DND-41 (cell line): ENCODE results near the gene LRRC37A3.
"Not testable (repeated sequence)": the region's sequence is repeated elsewhere in the genome, so short reads cannot be mapped to it uniquely, and the experiment has no call there.

ENCODE experiments used
- CTCF ChIP-seq: IDR thresholded peaks from 2 replicates; pipeline ENCODE4 v1.5.1; 2012; ENCODE audit warnings: borderline replicate concordance, low read length, moderate library complexity, mild to moderate bottlenecking; ENCODE audit not compliant: poor library complexity, severe bottlenecking; ENCODE audit errors: extremely low read depth
- EZH2 ChIP-seq: IDR thresholded peaks from 3 replicates; pipeline ENCODE4 v1.6.1; 2012; ENCODE audit warnings: borderline replicate concordance, low read depth, mild to moderate bottlenecking, moderate library complexity, low read length, inconsistent platforms; ENCODE audit not compliant: severe bottlenecking

- TF ChIP-seq CTCF, EZH2: not testable (repeated sequence)
These were observed 9.1 kb downstream of the LRRC37A3 start for GRCh38 chr17:64910191-64910514.
